Esophagus muscularis mucosa (tissue), 4 donors: ENCODE data around the gene NUP214. TPM values are rescaled to one million over a fixed set of nuclear protein-coding genes. Genes with fewer than 3 reads are reported as not detected.
"Not testable (repeated sequence)": the region's sequence is repeated elsewhere in the genome, so short reads cannot be mapped to it uniquely, and the experiment has no call there.

Experiments
- DNase-seq: peaks from one replicate; pipeline ENCODE4 v3.0.0-alpha.2; 2017; ENCODE audit errors: extremely low spot score
- H3K27ac ChIP-seq, 4 donors: fragments of 200-600 bp; sonication (generic); replicated peaks in 1 of 4; 1 replicate in 3 of 4; 2 replicates in 1 of 4; pipeline ENCODE4 v1.5.1; 2016 to 2019; ENCODE audit warnings: mild to moderate bottlenecking in 1 of 4
- H3K27me3 ChIP-seq, 4 donors: fragments of 200-600 bp; sonication (generic); one replicate each; pipeline versions ENCODE4 v1.5.1 to v1.6.0; 2016 to 2019
- H3K36me3 ChIP-seq, 4 donors: fragments of 200-600 bp; sonication (generic); one replicate each; pipeline ENCODE4 v1.5.1; 2016 to 2019
- H3K4me1 ChIP-seq, 4 donors: fragments of 200-600 bp; sonication (generic); one replicate each; pipeline ENCODE4 v1.5.1; 2016 to 2019
- H3K4me3 ChIP-seq, 4 donors: fragments of 200-600 bp; sonication (generic); 1 replicate in 2 of 4; 2 replicates in 2 of 4; pipeline ENCODE4 v1.5.1; 2016 to 2019; ENCODE audit warnings: mild to moderate bottlenecking in 4 of 4, moderate library complexity in 1 of 4
- H3K9me3 ChIP-seq, 4 donors: fragments of 200-600 bp; sonication (generic); 1 replicate in 3 of 4; 2 replicates in 1 of 4; pipeline ENCODE4 v1.5.1; 2016 to 2019
- CTCF ChIP-seq, 3 experiments: fragments of 200-600 bp in 2 of 3; fragments of 450-650 bp in 1 of 3; sonication (generic) in 2 of 3; IDR thresholded peaks; one replicate each; pipeline ENCODE4 v1.5.1; 2017 to 2019; ENCODE audit warnings: antibody characterized with exemption in 3 of 3, mild to moderate bottlenecking in 2 of 3, moderate library complexity in 1 of 3
- EP300 ChIP-seq: sonication (generic); formaldehyde crosslinking; IDR thresholded peaks from one replicate; pipeline ENCODE4 v1.6.1; 2017; ENCODE audit warnings: antibody characterized with exemption
- POLR2A ChIP-seq: fragments of 450-650 bp; IDR thresholded peaks from one replicate; pipeline ENCODE4 v1.6.1; 2017; ENCODE audit warnings: antibody characterized with exemption, moderate library complexity, mild to moderate bottlenecking, low read depth
- POLR2AphosphoS5 ChIP-seq, 2 donors: sonication (generic); formaldehyde crosslinking; IDR thresholded peaks; one replicate each; pipeline ENCODE4 v1.6.1; 2017; ENCODE audit warnings: antibody characterized with exemption in 2 of 2
- WGBS: methylation state at CpG from one replicate; pipeline ENCODE4 v1.1.5; 2018; 5-methylcytosine and 5-hydroxymethylcytosine counted together
- intact Hi-C: fragments of 100-400 bp; cut with DNase I; formaldehyde crosslinking; loops from one replicate; pipeline ENCODE4 v1.15.1; 2023
- total RNA-seq, 4 donors: library from RNA; depleted of rRNA; stranded (reverse); fragments of >200 nt; gene quantifications; one replicate each; pipeline versions ENCODE4 v1.1.0 to v1.2.1, GENCODE V29; 2016

NUP214 gene
- total RNA-seq, 4 donors from 2014 or later, result 26.4 to 36.2 (median 28.7) TPM

- Histone ChIP-seq H3K9me3 (no peaks in the 10 kb centered on the region), H3K4me3 (no peak overlapping the region), H3K4me1 (peaks cover 11 to 37% (median 17%) of the 10 kb centered on the region in 4 donors), H3K36me3 (peaks cover 0 to 39% (median 17%) of the 10 kb centered on the region in 4 donors), H3K27me3 (no peaks in the 10 kb centered on the region), H3K27ac (no peak overlapping the region)
- intact Hi-C loops, result no loop called here
- 87% methylated on average over 6 of the region's 6 CpGs for WGBS
- TF ChIP-seq POLR2AphosphoS5 (IDR thresholded peaks at IDR 0.05), result no peak
- no peak for TF ChIP-seq CTCF (IDR thresholded peaks at IDR 0.05)
- no peak for TF ChIP-seq POLR2A
- TF ChIP-seq EP300, result no peak
- DNase-seq, result no peak
These were observed 138.3 kb downstream of the NUP214 start for GRCh38 chr9:131263701-131264100.

- peaks cover 0 to 34% (median 15%) of the 10 kb centered on the region in 4 donors for H3K36me3 ChIP-seq
- no peak for DNase-seq
- H3K4me3 ChIP-seq, result no peak overlapping the region
- TF ChIP-seq EP300, result no peak
- no peak for TF ChIP-seq POLR2A
- TF ChIP-seq POLR2AphosphoS5 (IDR thresholded peaks at IDR 0.05), result no peak
- TF ChIP-seq CTCF (IDR thresholded peaks at IDR 0.05), result no peak
- intact Hi-C loops, result no loop called here
- WGBS, result 86% methylated on average over 2 of the region's 11 CpGs
- H3K9me3 ChIP-seq, result no peaks in the 10 kb centered on the region
- peaks cover 13 to 36% (median 20%) of the 10 kb centered on the region in 4 donors for H3K4me1 ChIP-seq
- no peak overlapping the region for H3K27ac ChIP-seq
- no peaks in the 10 kb centered on the region for H3K27me3 ChIP-seq
These were observed 138.8 kb downstream of the NUP214 start for GRCh38 chr9:131264231-131264630.

DNA sequence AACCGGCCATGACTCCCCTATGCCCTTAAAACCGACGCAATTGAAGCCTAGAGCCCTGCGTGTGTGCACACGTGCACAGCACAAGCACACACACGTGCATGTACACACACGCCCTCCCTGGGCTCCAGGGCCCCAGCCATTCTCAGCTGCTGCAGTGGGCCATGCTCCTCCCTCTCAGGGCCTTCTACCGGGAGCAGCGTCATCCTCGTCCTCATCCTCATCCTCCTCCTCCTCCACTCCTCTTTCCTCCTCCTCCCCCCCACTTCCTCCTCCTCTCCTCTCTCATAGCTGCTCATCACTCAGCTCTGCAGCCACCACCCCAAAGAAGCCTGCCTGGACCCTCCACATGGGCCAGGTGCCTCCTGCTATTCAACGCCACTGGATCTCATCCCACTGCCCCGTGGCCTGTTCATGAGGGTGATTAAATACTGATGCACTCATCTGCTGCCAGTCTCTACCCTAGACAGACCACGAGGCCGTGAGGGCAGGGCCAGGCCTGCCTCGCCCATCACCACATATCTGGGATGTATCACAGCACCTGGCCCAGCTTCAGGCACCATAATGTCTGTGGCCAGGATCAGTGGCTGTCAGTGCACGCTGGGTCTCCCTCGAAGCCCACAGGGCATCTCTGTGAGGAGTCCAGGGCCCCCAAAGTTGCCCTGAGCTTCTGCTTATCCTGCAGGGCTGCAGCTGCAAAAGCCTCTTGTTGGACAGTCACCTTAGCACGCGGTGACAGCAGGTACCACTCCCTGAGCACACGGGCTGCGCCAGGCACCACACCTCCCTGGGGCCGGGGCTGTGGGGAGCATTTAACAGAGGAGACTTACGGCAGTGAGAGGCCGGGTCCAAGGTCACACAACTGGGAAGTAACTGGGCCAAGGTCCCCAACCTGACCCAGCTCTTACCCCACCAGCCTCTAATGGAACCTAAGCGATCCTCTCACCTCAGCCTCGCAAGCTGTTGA, 141.2 kb downstream of the NUP214 start:
- intact Hi-C loops, result no loop called here

DNA sequence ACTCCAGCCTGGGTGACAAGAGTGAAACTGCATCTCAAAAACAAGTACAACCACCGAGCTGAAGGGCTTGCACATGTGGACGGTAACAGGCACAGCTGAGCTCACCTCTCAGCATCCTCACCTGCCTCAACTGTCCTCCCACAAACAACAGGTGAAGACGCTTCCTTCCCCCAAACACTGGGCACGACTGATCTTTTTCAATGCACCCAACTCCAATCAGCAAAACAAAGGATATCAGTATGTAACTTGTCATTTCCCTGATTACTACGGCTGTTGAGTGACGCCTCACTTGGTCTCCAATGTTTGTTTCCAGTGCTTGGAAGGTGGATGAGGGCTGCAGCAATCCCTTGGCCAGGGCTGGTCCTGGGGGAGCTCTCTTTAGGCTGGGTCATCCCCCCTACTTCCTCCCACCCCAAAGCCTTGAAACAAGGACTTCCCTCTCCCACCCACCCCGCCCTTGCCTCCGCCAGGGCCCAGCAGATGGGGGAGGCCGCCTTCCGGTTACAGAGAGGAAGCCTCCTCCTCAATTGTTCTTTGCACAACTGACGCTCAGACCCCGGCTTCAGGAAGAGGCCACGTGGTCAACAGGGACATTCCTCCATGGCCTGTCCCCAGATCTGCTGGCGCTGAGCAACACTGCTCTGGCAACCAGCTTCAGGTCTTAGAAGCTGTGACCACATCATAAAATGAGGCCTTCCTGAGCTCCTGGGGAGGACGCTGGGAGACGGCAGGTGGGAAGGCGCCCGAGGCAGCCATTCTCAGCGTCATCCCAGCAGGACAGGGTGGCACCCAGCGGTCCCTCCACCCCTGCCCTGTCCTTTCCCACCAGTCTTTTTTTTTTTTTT, 145.0 kb downstream of the NUP214 start:
- Histone ChIP-seq H3K9me3 (no peaks in the 10 kb centered on the region), H3K27ac (peak overlapping the region; percentile 61 to 72 (median 67)), H3K27me3 (peaks cover 0 to 12% (median 0%) of the 10 kb centered on the region in 4 donors), H3K4me1 (peaks cover 15 to 75% (median 40%) of the 10 kb centered on the region in 4 donors), H3K36me3 (no peaks in the 10 kb centered on the region), H3K4me3 (peak overlapping the region in 1 of 4 donors; percentile 10)
- no peak for DNase-seq
- TF ChIP-seq POLR2A (no peak), CTCF (IDR thresholded peaks at IDR 0.05) (no peak), POLR2AphosphoS5 (IDR thresholded peaks at IDR 0.05) (peak; percentile 26 to 69)
- intact Hi-C loops, result no loop called here
- 74% methylated on average over 16 of the region's 20 CpGs for WGBS

More for the DNA sequence above, 141.2 kb downstream of the NUP214 start:
- Histone ChIP-seq H3K4me1 (peaks cover 25 to 58% (median 30%) of the 10 kb centered on the region in 4 donors), H3K27ac (no peak overlapping the region), H3K27me3 (no peaks in the 10 kb centered on the region), H3K36me3 (peaks cover 0 to 11% (median 0%) of the 10 kb centered on the region in 4 donors), H3K9me3 (no peaks in the 10 kb centered on the region), H3K4me3 (no peak overlapping the region)
- WGBS, result 70% methylated on average over 22 of the region's 26 CpGs
- TF ChIP-seq EP300 (no peak), CTCF (IDR thresholded peaks at IDR 0.05) (no peak), POLR2AphosphoS5 (IDR thresholded peaks at IDR 0.05) (no peak), POLR2A (no peak)
- DNase-seq, result no peak

- H3K4me3 ChIP-seq, DNase-seq, intact Hi-C loops, H3K9me3 ChIP-seq, H3K36me3 ChIP-seq: not testable (repeated sequence)
- peaks cover 13 to 69% (median 40%) of the 10 kb centered on the region in 4 donors for H3K4me1 ChIP-seq
- WGBS, result 92% methylated on average over 1 of the region's 1 CpG
- H3K27ac ChIP-seq, result peak overlapping the region; percentile 52 to 72 (median 64)
- peaks cover 0 to 17% (median 0%) of the 10 kb centered on the region in 4 donors for H3K27me3 ChIP-seq
These were observed 145.6 kb downstream of the NUP214 start for GRCh38 chr9:131271016-131271273.
